ENCODE data around the gene RPL5. TPM values are rescaled to one million over a fixed set of nuclear protein-coding genes. Genes with fewer than 3 reads are reported as not detected.
A peak's percentile ranks its signal among the peaks of the same experiment; 100 is the strongest.

Gene RPL5
- total RNA-seq, 1 experiment from 2014 or later = 835 TPM

DNA sequence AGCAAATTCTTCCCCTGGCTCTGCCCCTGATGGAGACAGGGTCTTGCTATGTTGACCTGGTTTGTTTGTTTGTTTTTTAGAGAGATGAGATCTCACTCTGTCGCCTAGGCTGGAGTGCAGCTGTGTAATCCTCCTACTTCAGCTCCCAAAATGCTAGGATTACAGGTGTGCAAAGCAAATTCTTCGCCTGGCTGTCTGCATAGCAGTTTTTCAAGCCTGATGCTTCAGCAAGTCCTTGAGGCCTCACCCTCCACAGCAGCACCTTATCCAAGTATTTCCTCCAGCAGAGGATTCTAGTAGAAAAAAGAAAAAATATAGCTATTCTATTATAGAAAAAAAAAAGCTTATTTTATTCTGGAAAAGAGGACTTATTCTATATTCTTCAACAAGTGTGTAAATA, 15.1 kb upstream of the RPL5 start:
- TF ChIP-seq, protein P1, sequence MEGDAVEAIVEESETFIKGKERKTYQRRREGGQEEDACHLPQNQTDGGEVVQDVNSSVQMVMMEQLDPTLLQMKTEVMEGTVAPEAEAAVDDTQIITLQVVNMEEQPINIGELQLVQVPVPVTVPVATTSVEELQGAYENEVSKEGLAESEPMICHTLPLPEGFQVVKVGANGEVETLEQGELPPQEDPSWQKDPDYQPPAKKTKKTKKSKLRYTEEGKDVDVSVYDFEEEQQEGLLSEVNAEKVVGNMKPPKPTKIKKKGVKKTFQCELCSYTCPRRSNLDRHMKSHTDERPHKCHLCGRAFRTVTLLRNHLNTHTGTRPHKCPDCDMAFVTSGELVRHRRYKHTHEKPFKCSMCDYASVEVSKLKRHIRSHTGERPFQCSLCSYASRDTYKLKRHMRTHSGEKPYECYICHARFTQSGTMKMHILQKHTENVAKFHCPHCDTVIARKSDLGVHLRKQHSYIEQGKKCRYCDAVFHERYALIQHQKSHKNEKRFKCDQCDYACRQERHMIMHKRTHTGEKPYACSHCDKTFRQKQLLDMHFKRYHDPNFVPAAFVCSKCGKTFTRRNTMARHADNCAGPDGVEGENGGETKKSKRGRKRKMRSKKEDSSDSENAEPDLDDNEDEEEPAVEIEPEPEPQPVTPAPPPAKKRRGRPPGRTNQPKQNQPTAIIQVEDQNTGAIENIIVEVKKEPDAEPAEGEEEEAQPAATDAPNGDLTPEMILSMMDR (IDR thresholded peaks at IDR 0.05; ENCODE audit: unreplicated experiment) = no peak
- no peak for DNase-seq
- no peak overlapping the region for H3K27ac Mint-ChIP-seq (ENCODE audit: unreplicated experiment)
- no peaks in the 10 kb centered on the region for H3K9me3 Mint-ChIP-seq (ENCODE audit: low read depth, unreplicated experiment)
- peaks cover 36% of the 10 kb centered on the region for H3K4me1 Mint-ChIP-seq (ENCODE audit: low read depth, unreplicated experiment)
- BruUV-seq (replicated peaks) = no TSS peak
- H3K27me3 Mint-ChIP-seq (ENCODE audit: unreplicated experiment) = no peaks in the 10 kb centered on the region
- CTCF ChIA-PET = interaction anchor here (1.9 kb wide), 1 partner anchor 68 kb away, joined by 6 read pairs; no protein-coding TSS in a partner anchor
- no peaks in the 10 kb centered on the region for H3K36me3 Mint-ChIP-seq (ENCODE audit: insufficient read depth, unreplicated experiment)
- H3K4me3 Mint-ChIP-seq (ENCODE audit: low read depth, unreplicated experiment) = no peak overlapping the region
- intact Hi-C loops (cut with micrococcal nuclease; ENCODE audit: unreplicated experiment) = loop anchor here (1.0 to 5.0 kb wide), 2 partner anchors 67 to 194 kb away; no protein-coding TSS in a partner anchor

DNA sequence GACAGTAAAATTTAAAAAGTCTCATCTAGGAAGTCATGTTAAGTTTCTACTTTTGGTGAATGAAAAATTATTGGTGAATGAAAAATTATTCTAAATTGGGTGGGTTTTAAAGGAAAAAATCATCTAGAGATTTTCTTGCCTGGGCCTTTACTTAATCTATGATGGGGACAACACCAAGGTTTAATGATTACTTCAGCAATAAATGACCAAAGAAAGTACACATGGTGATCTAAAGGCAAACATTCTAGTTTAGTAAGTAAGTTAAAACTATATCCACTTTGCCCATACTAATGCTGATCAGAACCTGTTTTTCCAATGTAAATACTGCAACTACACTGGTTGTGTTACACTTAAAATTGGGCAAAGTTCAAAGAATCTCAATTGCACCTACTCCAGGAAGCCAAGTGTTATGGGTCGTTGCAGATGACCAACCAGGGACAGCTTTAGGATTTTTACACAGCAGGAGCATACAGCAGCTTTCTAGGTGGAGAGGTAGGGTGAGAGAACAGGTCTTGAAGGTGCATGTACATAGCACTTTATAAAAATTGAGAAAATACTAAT, 14.6 kb upstream of the RPL5 start:
- H3K4me1 Mint-ChIP-seq (ENCODE audit: low read depth, unreplicated experiment) = peaks cover 36% of the 10 kb centered on the region
- H3K36me3 Mint-ChIP-seq (ENCODE audit: insufficient read depth, unreplicated experiment) = no peaks in the 10 kb centered on the region
- CTCF ChIA-PET = interaction anchor here (1.5 to 1.9 kb wide), 2 partner anchors 14 to 68 kb away, joined by 4 to 6 read pairs; partner anchors contain the start of gene RPL5
- TF ChIP-seq, protein P1 (IDR thresholded peaks at IDR 0.05; ENCODE audit: unreplicated experiment) = no peak
- no peaks in the 10 kb centered on the region for H3K9me3 Mint-ChIP-seq (ENCODE audit: low read depth, unreplicated experiment)
- intact Hi-C loops (cut with micrococcal nuclease; ENCODE audit: unreplicated experiment) = loop anchor here (1.0 to 5.0 kb wide), 2 partner anchors 68 to 195 kb away; no protein-coding TSS in a partner anchor
- H3K4me3 Mint-ChIP-seq (ENCODE audit: low read depth, unreplicated experiment) = no peak overlapping the region
- no TSS peak for BruUV-seq (replicated peaks)
- peak; percentile 15 for DNase-seq
- H3K27me3 Mint-ChIP-seq (ENCODE audit: unreplicated experiment) = no peaks in the 10 kb centered on the region
- H3K27ac Mint-ChIP-seq (ENCODE audit: unreplicated experiment) = peak overlapping the region; percentile 0

DNA sequence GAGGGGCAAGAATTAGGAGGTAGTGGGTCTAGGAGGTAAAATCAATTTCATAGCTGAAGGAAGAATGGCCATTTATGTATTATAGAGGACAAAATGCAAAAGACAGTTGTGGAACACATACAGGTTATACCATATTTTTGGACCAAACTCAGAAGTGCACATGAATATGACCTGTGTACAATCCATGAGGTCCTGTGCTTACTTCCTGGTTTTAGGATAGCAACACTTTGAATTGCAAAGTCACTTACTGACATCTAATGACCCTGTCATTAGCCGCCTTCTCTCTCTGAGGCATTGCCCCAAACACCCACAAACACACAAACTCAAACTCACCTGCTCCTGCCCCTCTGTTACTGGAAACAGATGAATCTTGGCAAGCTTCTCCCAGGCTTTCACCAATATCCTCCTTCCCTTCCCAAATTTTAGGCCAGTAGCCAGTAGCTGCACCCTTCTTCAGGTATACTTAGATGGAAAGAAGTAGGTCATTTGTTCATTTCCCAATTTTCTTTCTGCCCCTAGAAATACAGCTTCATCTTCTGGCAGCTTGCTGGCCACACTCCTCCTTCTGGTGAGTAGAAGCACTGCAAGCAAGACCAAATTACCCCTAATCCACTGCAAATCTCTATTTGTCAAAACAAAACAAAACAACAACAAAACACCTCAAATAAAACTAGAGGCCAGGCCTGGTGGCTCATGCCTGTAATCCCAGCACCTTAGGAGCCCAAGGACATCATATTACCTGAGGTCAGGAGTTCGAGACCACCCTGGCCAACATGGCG, 13.7 kb upstream of the RPL5 start:
- Mint-ChIP-seq H3K27me3 (ENCODE audit: unreplicated experiment) (no peaks in the 10 kb centered on the region), H3K27ac (ENCODE audit: unreplicated experiment) (peak overlapping the region; percentile 0), H3K36me3 (ENCODE audit: insufficient read depth, unreplicated experiment) (no peaks in the 10 kb centered on the region), H3K4me1 (ENCODE audit: low read depth, unreplicated experiment) (peaks cover 36% of the 10 kb centered on the region), H3K9me3 (ENCODE audit: low read depth, unreplicated experiment) (no peaks in the 10 kb centered on the region), H3K4me3 (ENCODE audit: low read depth, unreplicated experiment) (no peak overlapping the region)
- no TSS peak for BruUV-seq (replicated peaks)
- intact Hi-C loops (cut with micrococcal nuclease; ENCODE audit: unreplicated experiment) = loop anchor here (1.0 to 5.0 kb wide), 2 partner anchors 69 to 196 kb away; no protein-coding TSS in a partner anchor
- peak; percentile 30 for DNase-seq
- TF ChIP-seq, protein P1 (IDR thresholded peaks at IDR 0.05; ENCODE audit: unreplicated experiment) = peak; percentile 49
- CTCF ChIA-PET = interaction anchor here (0.7 to 1.5 kb wide), 4 partner anchors 14 to 508 kb away, joined by 3 to 16 read pairs (median 4); partner anchors contain the start of gene RPL5

DNA sequence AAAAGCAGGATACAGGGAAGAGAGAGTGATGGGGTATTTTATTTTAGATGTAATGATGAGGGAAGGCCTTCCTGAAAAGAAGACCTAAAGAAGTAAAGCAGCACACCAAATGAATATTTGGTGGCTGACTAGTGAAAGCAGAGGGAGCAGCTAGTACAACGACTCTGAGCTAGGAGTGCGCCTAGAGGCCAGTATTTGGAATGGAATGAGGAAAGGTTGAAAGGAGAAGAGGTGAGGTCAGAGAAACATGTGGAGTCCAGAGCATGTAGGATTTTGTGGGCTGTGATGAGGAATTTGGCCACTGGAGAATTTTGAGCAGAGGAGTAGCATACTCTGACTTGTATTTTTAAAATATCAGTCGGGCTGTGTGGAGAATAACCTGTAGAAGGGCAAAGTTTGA, 11.8 kb upstream of the RPL5 start:
- Mint-ChIP-seq H3K9me3 (ENCODE audit: low read depth, unreplicated experiment) (no peaks in the 10 kb centered on the region), H3K27me3 (ENCODE audit: unreplicated experiment) (no peaks in the 10 kb centered on the region), H3K36me3 (ENCODE audit: insufficient read depth, unreplicated experiment) (no peaks in the 10 kb centered on the region), H3K4me3 (ENCODE audit: low read depth, unreplicated experiment) (no peak overlapping the region), H3K4me1 (ENCODE audit: low read depth, unreplicated experiment) (peaks cover 36% of the 10 kb centered on the region), H3K27ac (ENCODE audit: unreplicated experiment) (no peak overlapping the region)
- TF ChIP-seq, protein P1 (IDR thresholded peaks at IDR 0.05; ENCODE audit: unreplicated experiment) = no peak
- BruUV-seq (replicated peaks) = no TSS peak
- no peak for DNase-seq
- intact Hi-C loops (cut with micrococcal nuclease; ENCODE audit: unreplicated experiment) = no loop called here
- CTCF ChIA-PET = interaction anchor here (1.2 kb wide), 1 partner anchor 12 kb away, joined by 3 read pairs; no protein-coding TSS in a partner anchor
